ENCODE data around the gene CCDC106.

Gene CCDC106

GRCh38 chr19:55661826-55662225 lies 13.8 kb downstream of the CCDC106 start:
- Histone ChIP-seq H3K9me3 (ENCODE audit: low read depth, low read length) (no peaks in the 10 kb centered on the region), H3K9ac (ENCODE audit: insufficient read length) (no peak overlapping the region), H3K36me3 (ENCODE audit: insufficient read depth, low read length) (peaks cover 84% of the 10 kb centered on the region), H3K4me3 (no peak overlapping the region), H3K27ac (no peak overlapping the region)
- no peak for DNase-seq (ENCODE audit: low read depth, low spot score)
- TF ChIP-seq FOXP2 (optimal IDR thresholded peaks at IDR 0.05; ENCODE audit: control extremely low read depth, extremely low read length, insufficient read depth) (no peak), EZH2 (IDR thresholded peaks at IDR 0.05) (no peak), POLR2AphosphoS5 (IDR thresholded peaks at IDR 0.05; ENCODE audit: borderline replicate concordance, low read depth, low read length) (no peak)

GRCh38 chr19:55663846-55664536 lies 16.0 kb downstream of the CCDC106 start:
- TF ChIP-seq POLR2AphosphoS5 (IDR thresholded peaks at IDR 0.05; ENCODE audit: borderline replicate concordance, low read depth, low read length) (peak; percentile 20; the same call in 1 of the 2 replicates), EZH2 (IDR thresholded peaks at IDR 0.05) (no peak), FOXP2 (optimal IDR thresholded peaks at IDR 0.05; ENCODE audit: control extremely low read depth, extremely low read length, insufficient read depth) (no peak)
- Histone ChIP-seq H3K9ac (ENCODE audit: insufficient read length) (no peak overlapping the region), H3K27ac (no peak overlapping the region), H3K9me3 (ENCODE audit: low read depth, low read length) (no peaks in the 10 kb centered on the region), H3K4me3 (no peak overlapping the region), H3K36me3 (ENCODE audit: insufficient read depth, low read length) (peaks cover 93% of the 10 kb centered on the region)
- DNase-seq (ENCODE audit: low read depth, low spot score), result no peak

- no peak overlapping the region for H3K9ac ChIP-seq (ENCODE audit: insufficient read length)
- no peak overlapping the region for H3K4me3 ChIP-seq
- no peak for DNase-seq (ENCODE audit: low read depth, low spot score)
- H3K9me3 ChIP-seq (ENCODE audit: low read depth, low read length), result no peaks in the 10 kb centered on the region
- H3K36me3 ChIP-seq (ENCODE audit: insufficient read depth, low read length), result peaks cover 88% of the 10 kb centered on the region
- TF ChIP-seq FOXP2 (optimal IDR thresholded peaks at IDR 0.05; ENCODE audit: control extremely low read depth, extremely low read length, insufficient read depth), result no peak
- TF ChIP-seq POLR2AphosphoS5 (IDR thresholded peaks at IDR 0.05; ENCODE audit: borderline replicate concordance, low read depth, low read length), result no peak
- TF ChIP-seq EZH2 (IDR thresholded peaks at IDR 0.05), result no peak
- no peak overlapping the region for H3K27ac ChIP-seq
These were observed 18.5 kb downstream of the CCDC106 start for GRCh38 chr19:55666343-55667005.

- TF ChIP-seq EZH2 (IDR thresholded peaks at IDR 0.05), result no peak
- TF ChIP-seq POLR2AphosphoS5 (IDR thresholded peaks at IDR 0.05; ENCODE audit: borderline replicate concordance, low read depth, low read length), result no peak
- TF ChIP-seq FOXP2 (optimal IDR thresholded peaks at IDR 0.05; ENCODE audit: control extremely low read depth, extremely low read length, insufficient read depth), result no peak
- H3K27ac ChIP-seq, result no peak overlapping the region
- DNase-seq (ENCODE audit: low read depth, low spot score), result no peak
- H3K4me3 ChIP-seq, result no peak overlapping the region
- no peaks in the 10 kb centered on the region for H3K9me3 ChIP-seq (ENCODE audit: low read depth, low read length)
- no peak overlapping the region for H3K9ac ChIP-seq (ENCODE audit: insufficient read length)
- H3K36me3 ChIP-seq (ENCODE audit: insufficient read depth, low read length), result peaks cover 83% of the 10 kb centered on the region
These were observed 19.0 kb downstream of the CCDC106 start for GRCh38 chr19:55667006-55667381.

- Histone ChIP-seq H3K9me3 (ENCODE audit: low read depth, low read length) (no peaks in the 10 kb centered on the region), H3K36me3 (ENCODE audit: insufficient read depth, low read length) (peaks cover 81% of the 10 kb centered on the region), H3K27ac (no peak overlapping the region), H3K9ac (ENCODE audit: insufficient read length) (no peak overlapping the region), H3K4me3 (no peak overlapping the region)
- 0 out of 2 replicates have a peak, but pooled peaks have one; percentile 10 for TF ChIP-seq POLR2AphosphoS5 (IDR thresholded peaks at IDR 0.05; ENCODE audit: borderline replicate concordance, low read depth, low read length)
- no peak for TF ChIP-seq FOXP2 (optimal IDR thresholded peaks at IDR 0.05; ENCODE audit: control extremely low read depth, extremely low read length, insufficient read depth)
- DNase-seq (ENCODE audit: low read depth, low spot score), result no peak
These were observed 19.5 kb downstream of the CCDC106 start for GRCh38 chr19:55667511-55667910.

- no peak for TF ChIP-seq POLR2AphosphoS5 (IDR thresholded peaks at IDR 0.05; ENCODE audit: borderline replicate concordance, low read depth, low read length)
- no peak for TF ChIP-seq EZH2 (IDR thresholded peaks at IDR 0.05)
- no peak overlapping the region for H3K27ac ChIP-seq
- peaks cover 78% of the 10 kb centered on the region for H3K36me3 ChIP-seq (ENCODE audit: insufficient read depth, low read length)
- H3K4me3 ChIP-seq, result no peak overlapping the region
- H3K9me3 ChIP-seq (ENCODE audit: low read depth, low read length), result no peaks in the 10 kb centered on the region
- H3K9ac ChIP-seq (ENCODE audit: insufficient read length), result no peak overlapping the region
- DNase-seq (ENCODE audit: low read depth, low spot score), result no peak
These were observed 19.9 kb downstream of the CCDC106 start for GRCh38 chr19:55667958-55668357.

- TF ChIP-seq POLR2AphosphoS5 (IDR thresholded peaks at IDR 0.05; ENCODE audit: borderline replicate concordance, low read depth, low read length) (no peak), FOXP2 (optimal IDR thresholded peaks at IDR 0.05; ENCODE audit: control extremely low read depth, extremely low read length, insufficient read depth) (no peak), EZH2 (IDR thresholded peaks at IDR 0.05) (no peak)
- peaks cover 78% of the 10 kb centered on the region for H3K36me3 ChIP-seq (ENCODE audit: insufficient read depth, low read length)
These were observed 20.8 kb downstream of the CCDC106 start for GRCh38 chr19:55668603-55669348.

More at GRCh38 chr19:55668603-55669348, 20.8 kb downstream of the CCDC106 start:
- Histone ChIP-seq H3K9me3 (ENCODE audit: low read depth, low read length) (no peaks in the 10 kb centered on the region), H3K9ac (ENCODE audit: insufficient read length) (no peak overlapping the region), H3K4me3 (no peak overlapping the region), H3K27ac (no peak overlapping the region)
- DNase-seq (ENCODE audit: low read depth, low spot score), result no peak
